Nephron (organoid): ENCODE data around the gene FAT1.

Experiments
- H3K27ac Mint-ChIP-seq, 3 experiments: 2 replicates each; pipeline ENCODE4 v1.8.0; 2020; ENCODE audit warnings: mixed read lengths in 3 of 3, mild to moderate bottlenecking in 2 of 3, moderate library complexity in 1 of 3
- H3K27me3 Mint-ChIP-seq: 2 replicates; pipeline ENCODE4 v1.8.0; 2021; ENCODE audit warnings: low read depth, mild to moderate bottlenecking, moderate library complexity, mixed read lengths
- H3K36me3 Mint-ChIP-seq: 2 replicates; pipeline ENCODE4 v1.8.0; 2020; ENCODE audit warnings: low read depth, mixed read lengths
- H3K4me1 Mint-ChIP-seq: 2 replicates; pipeline ENCODE4 v1.8.0; 2020; ENCODE audit warnings: mixed read lengths
- H3K4me3 Mint-ChIP-seq, 3 experiments: 2 replicates each; pipeline ENCODE4 v1.8.0; 2020; ENCODE audit warnings: mild to moderate bottlenecking in 3 of 3, mixed read lengths in 3 of 3, moderate library complexity in 2 of 3
- H3K9me3 Mint-ChIP-seq: 2 replicates; pipeline ENCODE4 v1.8.0; 2020; ENCODE audit warnings: mixed read lengths
- CTCF ChIP-seq, 3 experiments: fragments of 200-600 bp; sonication (generic); IDR thresholded peaks; one replicate each; pipeline ENCODE4 v1.5.0; 2021; ENCODE audit warnings: antibody characterized with exemption in 3 of 3; ENCODE audit not compliant: unreplicated experiment in 3 of 3

Gene FAT1

GRCh38 chr4:186651624-186652023, 72.0 kb downstream of the FAT1 start:
- H3K4me1 Mint-ChIP-seq = peaks cover 40% of the 10 kb centered on the region
- H3K4me3 Mint-ChIP-seq = peak overlapping the region in 2 of 3 experiments; percentile 56 to 79
- peak overlapping the region; percentile 53 to 80 (median 64) for H3K27ac Mint-ChIP-seq
- no peaks in the 10 kb centered on the region for H3K27me3 Mint-ChIP-seq
- peaks cover 47% of the 10 kb centered on the region for H3K36me3 Mint-ChIP-seq
- TF ChIP-seq CTCF (IDR thresholded peaks at IDR 0.05; ENCODE audit: unreplicated experiment in 3 of 3) = no peak
- H3K9me3 Mint-ChIP-seq = no peaks in the 10 kb centered on the region

GRCh38 chr4:186651181-186651603, 72.5 kb downstream of the FAT1 start:
- Mint-ChIP-seq H3K4me3 (peak overlapping the region in 1 of 3 experiments; percentile 79), H3K27ac (peak overlapping the region; percentile 53 to 80 (median 64)), H3K36me3 (peaks cover 48% of the 10 kb centered on the region), H3K9me3 (no peaks in the 10 kb centered on the region), H3K27me3 (no peaks in the 10 kb centered on the region), H3K4me1 (peaks cover 42% of the 10 kb centered on the region)
- no peak for TF ChIP-seq CTCF (IDR thresholded peaks at IDR 0.05; ENCODE audit: unreplicated experiment in 3 of 3)

GRCh38 chr4:186650401-186651180, 73.1 kb downstream of the FAT1 start:
- no peaks in the 10 kb centered on the region for H3K27me3 Mint-ChIP-seq
- H3K4me3 Mint-ChIP-seq = no peak overlapping the region
- H3K4me1 Mint-ChIP-seq = peaks cover 46% of the 10 kb centered on the region
- H3K27ac Mint-ChIP-seq = peak overlapping the region in 1 of 3 experiments; percentile 11
- no peaks in the 10 kb centered on the region for H3K9me3 Mint-ChIP-seq
- H3K36me3 Mint-ChIP-seq = peaks cover 51% of the 10 kb centered on the region
- no peak for TF ChIP-seq CTCF (IDR thresholded peaks at IDR 0.05; ENCODE audit: unreplicated experiment in 3 of 3)

GRCh38 chr4:186647821-186648220, 75.8 kb downstream of the FAT1 start:
- no peak for TF ChIP-seq CTCF (IDR thresholded peaks at IDR 0.05; ENCODE audit: unreplicated experiment in 3 of 3)
- Mint-ChIP-seq H3K27me3 (no peaks in the 10 kb centered on the region), H3K4me1 (peaks cover 48% of the 10 kb centered on the region), H3K9me3 (no peaks in the 10 kb centered on the region), H3K4me3 (no peak overlapping the region), H3K36me3 (peaks cover 49% of the 10 kb centered on the region), H3K27ac (peak overlapping the region in 1 of 3 experiments; percentile 71)

GRCh38 chr4:186644737-186645261, 78.9 kb downstream of the FAT1 start:
- H3K36me3 Mint-ChIP-seq = peaks cover 53% of the 10 kb centered on the region
- H3K4me1 Mint-ChIP-seq = peaks cover 28% of the 10 kb centered on the region
- H3K9me3 Mint-ChIP-seq = no peaks in the 10 kb centered on the region
- H3K27me3 Mint-ChIP-seq = no peaks in the 10 kb centered on the region
- no peak overlapping the region for H3K4me3 Mint-ChIP-seq
- no peak for TF ChIP-seq CTCF (IDR thresholded peaks at IDR 0.05; ENCODE audit: unreplicated experiment in 3 of 3)
- H3K27ac Mint-ChIP-seq = peak overlapping the region; percentile 37 to 95 (median 69)

GRCh38 chr4:186644311-186644638, 79.4 kb downstream of the FAT1 start:
- Mint-ChIP-seq H3K9me3 (no peaks in the 10 kb centered on the region), H3K27ac (peak overlapping the region; percentile 69 to 95 (median 77)), H3K4me3 (peak overlapping the region in 1 of 3 experiments; percentile 41), H3K27me3 (no peaks in the 10 kb centered on the region), H3K36me3 (peaks cover 51% of the 10 kb centered on the region), H3K4me1 (peaks cover 28% of the 10 kb centered on the region)
- no peak for TF ChIP-seq CTCF (IDR thresholded peaks at IDR 0.05; ENCODE audit: unreplicated experiment in 3 of 3)
